ENCODE results near the gene MFSD2A.
"Not testable (repeated sequence)": the region's sequence is repeated elsewhere in the genome, so short reads cannot be mapped to it uniquely, and the experiment has no call there.

Gene MFSD2A

GRCh38 chr1:39958403-39959200 is 3.7 kb downstream of the MFSD2A start:
- Histone ChIP-seq H3K4me3 (no peak overlapping the region), H3K4me2 (peak overlapping the region in 4 of 11 experiments; percentile 34 to 99 (median 68); a peak in 5 of 22 replicates), H3K36me3 (peaks cover 8 to 57% (median 48%) of the 10 kb centered on the region in 11 experiments; a peak in 21 of 22 replicates), H3K27me3 (no peaks in the 10 kb centered on the region), H4K20me1 (peaks cover 0 to 59% (median 19%) of the 10 kb centered on the region in 11 experiments; a peak in 15 of 22 replicates), H3K4me1 (peaks cover 52 to 68% (median 60%) of the 10 kb centered on the region in 10 experiments), H3K9me3 (replicated peaks in 1 of 11) (no peaks in the 10 kb centered on the region), H3K9ac (peak overlapping the region in 2 of 11 experiments; percentile 15 to 17; a peak in 2 of 22 replicates), H3K27ac (peak overlapping the region in 2 of 11 experiments; percentile 9 to 13; a peak in 1 of 22 replicates)
- no peak for TF ChIP-seq Cebpa-rat (IDR thresholded peaks at IDR 0.05)

GRCh38 chr1:39959651-39960333 is 4.8 kb downstream of the MFSD2A start:
- Histone ChIP-seq H3K4me2 (peak overlapping the region; percentile 50 to 84 (median 77); a peak in 19 of 22 replicates), H3K9me3 (replicated peaks in 1 of 11) (no peaks in the 10 kb centered on the region), H3K27me3 (no peaks in the 10 kb centered on the region), H3K36me3 (peaks cover 8 to 69% (median 60%) of the 10 kb centered on the region in 11 experiments; a peak in 21 of 22 replicates), H3K4me3 (no peak overlapping the region), H3K27ac (peak overlapping the region in 4 of 11 experiments; percentile 25 to 51 (median 36); a peak in 5 of 22 replicates), H3K9ac (peak overlapping the region in 3 of 11 experiments; percentile 7 to 46 (median 29); a peak in 3 of 22 replicates), H3K4me1 (peaks cover 41 to 62% (median 51%) of the 10 kb centered on the region in 10 experiments), H4K20me1 (peaks cover 0 to 65% (median 19%) of the 10 kb centered on the region in 11 experiments; a peak in 16 of 22 replicates)
- no peak for TF ChIP-seq Cebpa-rat (IDR thresholded peaks at IDR 0.05)

GRCh38 chr1:39960431-39960958 is 5.5 kb downstream of the MFSD2A start:
- peaks cover 15 to 76% (median 67%) of the 10 kb centered on the region in 11 experiments; a peak in 21 of 22 replicates for H3K36me3 ChIP-seq
- no peaks in the 10 kb centered on the region for H3K27me3 ChIP-seq
- peak overlapping the region in 8 of 11 experiments; percentile 7 to 46 (median 36); a peak in 8 of 22 replicates for H3K9ac ChIP-seq
- no peaks in the 10 kb centered on the region for H3K9me3 ChIP-seq (replicated peaks in 1 of 11)
- H3K27ac ChIP-seq = peak overlapping the region in 8 of 11 experiments; percentile 25 to 62 (median 46); a peak in 14 of 22 replicates
- peak overlapping the region; percentile 68 to 84 (median 77) for H3K4me2 ChIP-seq
- 0 out of 20 replicates have a peak overlapping the region, but pooled peaks of 2 of the 10 experiments have one; percentile 15 to 24 for H3K4me3 ChIP-seq
- peaks cover 0 to 72% (median 19%) of the 10 kb centered on the region in 11 experiments; a peak in 17 of 22 replicates for H4K20me1 ChIP-seq
- no peak for TF ChIP-seq Cebpa-rat (IDR thresholded peaks at IDR 0.05)
- peaks cover 39 to 64% (median 50%) of the 10 kb centered on the region in 10 experiments for H3K4me1 ChIP-seq

- peaks cover 33 to 89% (median 81%) of the 10 kb centered on the region in 11 experiments for H3K36me3 ChIP-seq
- H3K27me3 ChIP-seq = no peaks in the 10 kb centered on the region
- peaks cover 24 to 55% (median 35%) of the 10 kb centered on the region in 10 experiments for H3K4me1 ChIP-seq
- no peak overlapping the region for H3K9ac ChIP-seq
- peaks cover 0 to 64% (median 6%) of the 10 kb centered on the region in 11 experiments; a peak in 15 of 22 replicates for H4K20me1 ChIP-seq
- no peak overlapping the region for H3K4me3 ChIP-seq
- H3K27ac ChIP-seq = no peak overlapping the region
- TF ChIP-seq Cebpa-rat (IDR thresholded peaks at IDR 0.05) = no peak
- no peak overlapping the region for H3K4me2 ChIP-seq
- H3K9me3 ChIP-seq (replicated peaks in 1 of 11) = no peaks in the 10 kb centered on the region
Measured at GRCh38 chr1:39962450-39962825, 7.5 kb downstream of the MFSD2A start.

- not testable (repeated sequence) for H3K9ac ChIP-seq; H3K4me2 ChIP-seq; H3K4me3 ChIP-seq; H3K27ac ChIP-seq; H3K27me3 ChIP-seq; H3K9me3 ChIP-seq (replicated peaks in 1 of 11)
- Histone ChIP-seq H4K20me1 (peaks cover 0 to 64% (median 5%) of the 10 kb centered on the region in 11 experiments; a peak in 10 of 22 replicates), H3K4me1 (peaks cover 22 to 55% (median 33%) of the 10 kb centered on the region in 10 experiments), H3K36me3 (peaks cover 36 to 89% (median 82%) of the 10 kb centered on the region in 11 experiments)
Measured at GRCh38 chr1:39962964-39963363, 8.0 kb downstream of the MFSD2A start.

- H4K20me1 ChIP-seq = peaks cover 0 to 64% (median 4%) of the 10 kb centered on the region in 11 experiments; a peak in 10 of 22 replicates
- H3K27me3 ChIP-seq = no peaks in the 10 kb centered on the region
- no peak overlapping the region for H3K4me3 ChIP-seq
- H3K36me3 ChIP-seq = peaks cover 50 to 90% (median 83%) of the 10 kb centered on the region in 11 experiments
- peak overlapping the region in 2 of 11 experiments; percentile 33 to 34; a peak in 2 of 22 replicates for H3K4me2 ChIP-seq
- no peak overlapping the region for H3K27ac ChIP-seq
- TF ChIP-seq Cebpa-rat (IDR thresholded peaks at IDR 0.05) = no peak
- peaks cover 20 to 55% (median 28%) of the 10 kb centered on the region in 10 experiments for H3K4me1 ChIP-seq
- no peaks in the 10 kb centered on the region for H3K9me3 ChIP-seq (replicated peaks in 1 of 11)
- no peak overlapping the region for H3K9ac ChIP-seq
Measured at GRCh38 chr1:39964552-39964951, 9.6 kb downstream of the MFSD2A start.

- Histone ChIP-seq H3K9me3 (replicated peaks in 1 of 11) (no peaks in the 10 kb centered on the region), H3K4me1 (peaks cover 17 to 55% (median 28%) of the 10 kb centered on the region in 10 experiments), H3K27me3 (no peaks in the 10 kb centered on the region), H3K27ac (no peak overlapping the region), H3K4me2 (peak overlapping the region in 2 of 11 experiments; percentile 33 to 34; a peak in 2 of 22 replicates), H4K20me1 (peaks cover 0 to 69% (median 4%) of the 10 kb centered on the region in 11 experiments; a peak in 10 of 22 replicates), H3K4me3 (no peak overlapping the region), H3K36me3 (peaks cover 53 to 90% (median 83%) of the 10 kb centered on the region in 11 experiments), H3K9ac (no peak overlapping the region)
- no peak for TF ChIP-seq Cebpa-rat (IDR thresholded peaks at IDR 0.05)
Measured at GRCh38 chr1:39965044-39965443, 10.1 kb downstream of the MFSD2A start.

- Histone ChIP-seq H3K36me3 (peaks cover 51 to 72% (median 69%) of the 10 kb centered on the region in 11 experiments), H3K4me2 (peak overlapping the region in 4 of 11 experiments; percentile 6 to 44 (median 28); a peak in 3 of 22 replicates), H3K27ac (peak overlapping the region in 1 of 11 experiments; percentile 25; a peak in 1 of 22 replicates)
Measured at GRCh38 chr1:39969048-39969447, 14.1 kb downstream of the MFSD2A start.

More at GRCh38 chr1:39969048-39969447, 14.1 kb downstream of the MFSD2A start:
- Histone ChIP-seq H3K9me3 (replicated peaks in 1 of 11) (no peaks in the 10 kb centered on the region), H3K9ac (no peak overlapping the region), H3K4me3 (no peak overlapping the region), H3K4me1 (peaks cover 0 to 48% (median 17%) of the 10 kb centered on the region in 10 experiments; a peak in 17 of 20 replicates), H4K20me1 (peaks cover 0 to 53% (median 0%) of the 10 kb centered on the region in 11 experiments; a peak in 7 of 22 replicates), H3K27me3 (no peaks in the 10 kb centered on the region)
- no peak for TF ChIP-seq Cebpa-rat (IDR thresholded peaks at IDR 0.05)

All from BLaER1 treated with 17β-estradiol and CSF1 and Interleukin-3, amounts not matched to agents 10 nM and 100 nM (cell line).